NCI-H1436 (cell line): ENCODE data around the gene TMEM258.

Source experiments
- DNase-seq: peaks from one replicate; lab custom pipeline; 2025; lab: John Stamatoyannopoulos, UW

The TMEM258 gene

GRCh38 chr11:61739966-61740365 lies 52.4 kb downstream of the TMEM258 start:
- no peak for DNase-seq

GRCh38 chr11:61739413-61739812 lies 53.0 kb downstream of the TMEM258 start:
- no peak for DNase-seq
